HG03159 (cell line): Measurements from ENCODE around the gene EIF4EBP3.

Source experiments
- ATAC-seq: cut with Tn5 transposase; IDR thresholded peaks from one replicate; pipeline ENCODE4 v1.9.1; 2021; ENCODE audit warnings: mild to moderate bottlenecking, moderate library complexity; ENCODE audit not compliant: unreplicated experiment

EIF4EBP3 gene

DNA sequence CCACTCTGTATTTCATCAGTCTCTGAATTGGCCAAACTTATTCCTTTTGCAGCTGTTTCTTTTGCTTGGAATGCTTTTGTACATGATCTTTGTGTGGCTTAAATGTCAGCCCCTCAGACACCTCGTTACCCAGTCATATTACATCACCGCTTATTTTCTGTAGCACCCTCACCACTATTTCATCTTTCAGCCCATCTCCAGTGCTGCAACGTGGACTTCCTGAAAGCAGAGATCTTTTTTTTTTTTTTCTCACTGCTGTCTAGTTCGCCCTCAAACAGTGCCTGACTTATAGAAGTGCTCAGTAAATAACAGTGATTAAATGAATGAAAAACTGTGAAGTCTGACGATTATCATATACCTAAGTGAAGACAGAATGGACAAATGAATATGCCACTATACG, 9.0 kb downstream of the EIF4EBP3 start:
- ATAC-seq, result no peak

- peak; percentile 96 for ATAC-seq
Observed at GRCh38 chr5:140557136-140557805, 9.8 kb downstream of the EIF4EBP3 start, which contains the start of gene SRA1. Gene SRA1 (minus strand): TSS chr5:140557473. CDS start chr5:140557452, 21 bp downstream.

GRCh38 chr5:140557965-140558364, 10.5 kb downstream of the EIF4EBP3 start:
- ATAC-seq, result no peak

- ATAC-seq, result no peak
Observed at GRCh38 chr5:140558542-140558941, 11.1 kb downstream of the EIF4EBP3 start.

GRCh38 chr5:140560227-140560626, 12.8 kb downstream of the EIF4EBP3 start:
- ATAC-seq, result no peak

GRCh38 chr5:140561753-140562523, 14.5 kb downstream of the EIF4EBP3 start:
- ATAC-seq, result no peak

GRCh38 chr5:140563596-140563995, 16.1 kb downstream of the EIF4EBP3 start:
- ATAC-seq, result no peak

GRCh38 chr5:140564196-140565023, 16.9 kb downstream of the EIF4EBP3 start, which contains the start of the genes APBB3 and SLC35A4:
Gene APBB3 (minus strand): TSS chr5:140564598. CDS start chr5:140564245, 353 bp downstream.
Gene SLC35A4 (plus strand): TSS chr5:140564828. CDS start chr5:140567170, 2,342 bp downstream.
- peak; percentile 87 for ATAC-seq

DNA sequence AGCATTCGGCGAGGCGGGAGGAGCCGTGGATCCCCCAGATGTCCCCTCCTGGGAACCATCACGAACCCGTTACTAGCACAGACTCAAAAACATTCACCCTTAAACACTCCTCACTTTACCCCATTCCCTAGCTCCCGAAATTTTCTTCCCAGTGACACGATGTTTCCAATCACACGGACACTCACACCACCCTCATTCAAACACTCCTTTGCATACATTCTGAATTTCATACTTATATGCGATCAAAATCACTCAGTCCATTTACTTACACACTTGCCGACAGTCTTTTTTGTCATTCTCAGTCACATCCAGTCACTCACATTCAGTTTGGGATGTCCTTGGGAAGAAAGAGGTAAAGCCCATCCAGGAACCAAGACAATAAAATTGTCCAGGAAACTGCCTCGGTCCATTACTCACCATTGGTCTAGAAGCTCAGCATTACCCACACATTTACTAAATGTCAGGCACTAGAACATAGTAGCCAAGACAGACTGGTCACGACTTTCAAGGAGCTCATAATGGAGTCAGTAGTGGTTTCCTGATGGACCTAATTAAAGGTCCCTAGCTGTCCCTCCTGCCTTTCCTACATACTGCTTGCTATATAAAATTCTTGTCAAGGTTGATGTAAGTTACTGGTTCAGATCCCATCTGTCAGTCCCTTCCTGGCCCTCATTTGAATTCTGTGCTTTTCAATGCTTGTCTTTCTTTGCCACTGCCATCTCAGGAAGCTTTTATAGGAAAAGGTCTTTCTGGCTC, 17.7 kb downstream of the EIF4EBP3 start:
- no peak for ATAC-seq

GRCh38 chr5:140565780-140566095, 18.3 kb downstream of the EIF4EBP3 start:
- no peak for ATAC-seq

DNA sequence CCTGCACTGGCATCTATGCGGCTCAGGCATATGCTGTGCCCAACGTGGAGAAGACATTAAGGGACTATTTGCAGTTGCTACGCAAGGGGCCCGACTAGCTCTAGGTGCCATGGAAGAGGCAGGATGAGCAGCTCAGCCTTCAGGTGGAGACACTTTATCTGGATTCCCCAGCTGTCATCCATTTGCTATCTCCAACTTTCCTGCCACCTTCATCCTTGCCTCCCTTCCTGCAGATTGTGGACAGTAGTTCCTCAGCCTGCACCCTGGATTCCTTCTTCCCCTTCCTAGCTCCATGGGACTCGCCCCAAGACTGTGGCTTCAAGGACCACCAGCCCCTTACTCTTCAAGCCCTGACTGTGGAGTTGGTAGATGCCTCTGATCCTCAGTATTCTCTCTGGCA, 19.2 kb downstream of the EIF4EBP3 start:
- ATAC-seq, result no peak

- no peak for ATAC-seq
Observed at GRCh38 chr5:140567136-140567818, 19.8 kb downstream of the EIF4EBP3 start.

DNA sequence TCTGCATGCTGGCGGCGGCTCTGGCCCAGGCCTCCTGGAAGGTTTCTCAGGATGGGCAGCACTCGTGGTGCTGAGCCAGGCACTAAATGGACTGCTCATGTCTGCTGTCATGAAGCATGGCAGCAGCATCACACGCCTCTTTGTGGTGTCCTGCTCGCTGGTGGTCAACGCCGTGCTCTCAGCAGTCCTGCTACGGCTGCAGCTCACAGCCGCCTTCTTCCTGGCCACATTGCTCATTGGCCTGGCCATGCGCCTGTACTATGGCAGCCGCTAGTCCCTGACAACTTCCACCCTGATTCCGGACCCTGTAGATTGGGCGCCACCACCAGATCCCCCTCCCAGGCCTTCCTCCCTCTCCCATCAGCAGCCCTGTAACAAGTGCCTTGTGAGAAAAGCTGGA, 20.4 kb downstream of the EIF4EBP3 start:
- ATAC-seq, result no peak

GRCh38 chr5:140568443-140569063, 21.1 kb downstream of the EIF4EBP3 start:
- ATAC-seq, result no peak

DNA sequence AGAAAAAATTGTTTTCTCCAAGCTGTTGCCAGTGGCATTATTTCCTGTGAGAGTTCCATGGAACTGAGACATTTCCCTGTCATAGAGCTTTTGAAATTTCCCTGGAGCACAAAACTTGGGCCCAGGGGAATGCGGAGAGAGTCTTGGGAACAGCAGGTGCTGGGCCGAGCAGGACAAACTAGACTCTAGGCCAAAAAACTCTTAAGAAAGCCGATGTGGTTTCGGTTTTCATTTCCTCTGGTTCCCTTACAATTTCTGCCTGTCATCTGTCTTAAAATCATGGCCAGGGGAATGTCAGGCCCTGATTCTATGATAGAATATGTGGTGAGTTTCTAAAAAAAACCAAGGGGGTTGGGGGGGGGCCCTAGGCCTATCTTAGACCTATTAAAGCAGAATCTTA, 21.7 kb downstream of the EIF4EBP3 start:
- no peak for ATAC-seq

GRCh38 chr5:140570058-140570457, 22.6 kb downstream of the EIF4EBP3 start:
- no peak for ATAC-seq

DNA sequence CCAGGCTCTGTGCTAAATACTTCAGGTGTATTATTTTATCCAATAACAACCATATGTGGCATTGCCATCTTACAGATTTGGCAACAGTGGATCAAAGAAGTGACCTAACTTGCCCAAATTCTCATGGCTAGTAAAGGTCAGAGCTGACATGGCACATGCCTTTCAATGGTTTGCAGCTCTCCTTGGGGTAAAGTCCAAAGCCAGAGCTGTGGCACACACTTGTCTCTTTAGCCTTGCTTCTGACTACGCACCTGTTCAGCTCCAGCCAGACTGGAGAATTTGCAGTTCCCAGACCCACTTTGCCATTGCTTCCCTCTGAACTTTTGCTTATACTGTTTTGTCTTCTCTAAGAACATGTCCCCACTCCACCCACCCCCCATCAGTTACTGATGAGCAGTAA, 23.0 kb downstream of the EIF4EBP3 start:
- no peak for ATAC-seq

- ATAC-seq, result no peak
Observed at GRCh38 chr5:140571105-140571504, 23.6 kb downstream of the EIF4EBP3 start.

DNA sequence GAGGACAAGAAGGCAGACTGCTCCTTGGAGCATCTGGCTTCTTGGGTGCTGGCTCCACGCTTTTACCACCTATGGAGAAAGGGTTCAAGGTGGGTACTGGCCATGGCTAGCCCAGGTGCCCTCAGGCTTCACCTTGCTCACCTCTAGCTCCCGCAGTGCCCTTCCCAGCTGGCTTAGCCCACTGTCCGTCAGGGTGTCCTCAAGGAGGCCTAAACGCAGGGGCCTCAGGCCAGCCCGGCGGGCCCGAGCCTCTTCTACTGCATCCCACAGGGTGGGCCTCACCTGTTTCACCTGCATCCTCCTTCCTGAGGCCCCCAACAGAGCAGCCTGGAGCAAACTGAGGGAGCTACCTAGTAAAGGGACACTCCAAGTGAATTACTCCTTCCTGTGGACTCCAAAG, 26.2 kb downstream of the EIF4EBP3 start:
- no peak for ATAC-seq

DNA sequence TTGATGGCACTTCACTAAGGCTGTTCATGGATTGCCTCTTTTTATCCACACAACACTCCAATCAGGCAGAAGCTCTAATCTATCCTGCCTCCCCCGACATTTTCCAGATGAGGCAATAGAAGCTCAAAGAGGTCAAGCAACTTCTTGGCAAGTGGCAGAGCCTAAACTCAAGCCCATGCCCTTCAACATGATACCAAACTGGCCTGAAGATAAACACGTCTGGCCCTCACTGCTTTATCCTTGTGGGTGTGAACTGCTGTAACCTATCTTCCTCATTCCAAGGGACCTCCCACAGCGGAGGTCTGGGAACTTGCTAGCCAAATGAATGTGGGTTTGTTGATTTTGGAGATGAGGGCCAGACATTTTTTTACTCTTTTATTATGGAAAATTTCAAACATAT, 26.7 kb downstream of the EIF4EBP3 start:
- no peak for ATAC-seq
